Ascending aorta (tissue), 2 donors: Measurements from ENCODE around the gene CPNE1. TPM values are rescaled to one million over a fixed set of nuclear protein-coding genes. Genes with fewer than 3 reads are reported as not detected.
A peak's percentile ranks its signal among the peaks of the same experiment; 100 is the strongest.

Experiments used
- DNase-seq, 2 donors: peaks; one replicate each; pipeline ENCODE4 v3.0.0-alpha.2; 2019; ENCODE audit warnings: low spot score in 2 of 2
- H3K27ac ChIP-seq, 2 donors: fragments of 200-600 bp; sonication (generic); one replicate each; pipeline ENCODE4 v1.5.1; 2016 to 2017; ENCODE audit warnings: mild to moderate bottlenecking in 1 of 2
- H3K27me3 ChIP-seq: fragments of 200-600 bp; sonication (generic); one replicate; pipeline ENCODE4 v1.5.1; 2017
- H3K36me3 ChIP-seq, 2 donors: fragments of 200-600 bp; sonication (generic); one replicate each; pipeline ENCODE4 v1.5.1; 2016
- H3K4me1 ChIP-seq, 2 donors: fragments of 200-600 bp; sonication (generic); one replicate each; pipeline ENCODE4 v1.5.1; 2016 to 2017; ENCODE audit warnings: mild to moderate bottlenecking in 1 of 2
- H3K4me3 ChIP-seq, 2 donors: fragments of 200-600 bp; sonication (generic); one replicate each; pipeline ENCODE4 v1.5.1; 2016 to 2017; ENCODE audit warnings: mild to moderate bottlenecking in 1 of 2
- H3K9me3 ChIP-seq, 2 donors: fragments of 200-600 bp; sonication (generic); one replicate each; pipeline ENCODE4 v1.5.1; 2016
- intact Hi-C: fragments of 100-400 bp; cut with DNase I; formaldehyde crosslinking; loops from one replicate; pipeline ENCODE4 v1.15.1; 2023
- total RNA-seq: library from RNA; depleted of rRNA; stranded (reverse); fragments of >200 nt; gene quantifications from one replicate; pipeline ENCODE4 v1.1.0, GENCODE V29; 2016
- TF ChIP-seq, protein P1 (sequence below), 3 experiments: fragments of 200-600 bp in 2 of 3; fragments of 450-650 bp in 1 of 3; sonication (generic) in 2 of 3; IDR thresholded peaks; one replicate each; pipeline ENCODE4 v1.5.1; 2016 to 2019; ENCODE audit warnings: antibody characterized with exemption in 3 of 3, mild to moderate bottlenecking in 1 of 3, moderate library complexity in 1 of 3

The CPNE1 gene
- total RNA-seq, 1 donor from 2014 or later, result 208 TPM

DNA sequence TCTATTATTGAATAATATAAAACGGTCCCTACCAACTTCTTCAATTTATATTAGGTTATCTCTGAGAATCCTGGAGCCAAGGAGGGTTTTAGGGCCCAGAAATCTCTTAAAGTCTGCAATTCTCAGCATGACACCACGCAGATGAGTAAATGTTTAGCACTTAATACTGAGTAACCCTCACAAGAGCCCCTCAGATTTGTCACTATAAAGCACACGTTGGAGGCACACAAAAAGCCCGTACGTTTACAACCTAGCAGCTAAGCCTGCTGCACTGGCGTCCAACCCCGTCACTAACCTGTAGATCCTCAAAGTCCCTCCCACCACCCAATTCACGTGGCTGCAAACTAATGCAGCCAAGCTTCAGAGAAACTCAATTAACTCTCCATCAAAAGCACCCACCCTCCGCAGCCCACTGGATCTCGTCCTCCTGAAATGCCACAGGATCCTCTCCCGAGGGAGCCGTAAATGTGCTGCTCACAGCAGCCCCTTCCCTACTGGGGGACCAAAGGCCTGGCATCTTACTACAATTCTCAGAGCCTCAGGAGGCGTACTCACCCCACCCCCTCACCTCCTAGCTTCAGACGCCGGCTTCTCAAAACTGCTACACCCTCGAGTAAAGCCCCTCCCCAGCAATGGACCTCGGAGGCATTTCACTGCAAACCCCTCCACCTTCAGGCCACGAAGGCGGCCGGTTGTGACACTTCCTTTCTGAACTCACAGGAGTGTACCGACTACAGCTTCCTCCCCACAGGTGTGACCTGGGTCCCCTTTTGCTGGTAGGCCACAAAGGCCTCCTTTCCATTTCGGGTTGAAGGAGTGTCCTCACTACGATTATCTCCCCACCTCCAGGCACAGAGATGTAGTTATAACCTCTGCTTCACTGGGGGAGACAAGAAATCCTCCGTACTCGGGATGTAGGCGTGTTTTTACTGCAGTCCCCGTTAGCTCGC is 909 bp downstream of the CPNE1 start:
- DNase-seq, result peak; percentile 17 to 68
- Histone ChIP-seq H3K4me3 (peak overlapping the region; percentile 91 to 96), H3K9me3 (no peaks in the 10 kb centered on the region), H3K4me1 (peaks cover 2 to 25% of the 10 kb centered on the region in 2 donors), H3K27ac (peak overlapping the region; percentile 97 to 98), H3K36me3 (peaks cover 0 to 6% of the 10 kb centered on the region in 2 donors), H3K27me3 (no peaks in the 10 kb centered on the region)
- intact Hi-C loops, result loop anchor here (1.0 to 5.0 kb wide), 5 partner anchors 35 to 121 kb away; partner anchors contain the start of genes ERGIC3, NFS1, RBM39 and ROMO1
- TF ChIP-seq, protein P1, sequence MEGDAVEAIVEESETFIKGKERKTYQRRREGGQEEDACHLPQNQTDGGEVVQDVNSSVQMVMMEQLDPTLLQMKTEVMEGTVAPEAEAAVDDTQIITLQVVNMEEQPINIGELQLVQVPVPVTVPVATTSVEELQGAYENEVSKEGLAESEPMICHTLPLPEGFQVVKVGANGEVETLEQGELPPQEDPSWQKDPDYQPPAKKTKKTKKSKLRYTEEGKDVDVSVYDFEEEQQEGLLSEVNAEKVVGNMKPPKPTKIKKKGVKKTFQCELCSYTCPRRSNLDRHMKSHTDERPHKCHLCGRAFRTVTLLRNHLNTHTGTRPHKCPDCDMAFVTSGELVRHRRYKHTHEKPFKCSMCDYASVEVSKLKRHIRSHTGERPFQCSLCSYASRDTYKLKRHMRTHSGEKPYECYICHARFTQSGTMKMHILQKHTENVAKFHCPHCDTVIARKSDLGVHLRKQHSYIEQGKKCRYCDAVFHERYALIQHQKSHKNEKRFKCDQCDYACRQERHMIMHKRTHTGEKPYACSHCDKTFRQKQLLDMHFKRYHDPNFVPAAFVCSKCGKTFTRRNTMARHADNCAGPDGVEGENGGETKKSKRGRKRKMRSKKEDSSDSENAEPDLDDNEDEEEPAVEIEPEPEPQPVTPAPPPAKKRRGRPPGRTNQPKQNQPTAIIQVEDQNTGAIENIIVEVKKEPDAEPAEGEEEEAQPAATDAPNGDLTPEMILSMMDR (IDR thresholded peaks at IDR 0.05), result no peak

DNA sequence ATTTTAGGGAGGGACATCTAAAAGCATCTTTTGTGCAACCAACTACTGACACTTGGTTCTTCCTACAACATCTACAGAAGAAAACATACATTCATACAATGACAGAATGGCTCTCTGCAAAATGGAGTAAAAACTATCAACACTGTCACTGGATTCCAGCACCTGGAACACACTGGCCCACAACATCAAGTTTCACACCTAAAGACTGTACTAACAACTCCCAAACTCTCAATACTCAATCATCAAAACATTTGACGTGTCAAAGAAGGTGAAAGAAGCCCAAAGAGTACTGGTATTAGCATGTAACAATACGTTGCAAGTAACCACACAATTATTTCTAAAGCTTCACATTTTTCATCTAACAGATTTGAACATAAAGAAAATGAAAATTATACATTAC is 2.1 kb downstream of the CPNE1 start:
- intact Hi-C loops, result loop anchor here (5.0 kb wide), 1 partner anchor 60 kb away; no protein-coding TSS in a partner anchor
- H3K27ac ChIP-seq, result peak overlapping the region; percentile 20 to 97
- TF ChIP-seq, protein P1 (IDR thresholded peaks at IDR 0.05), result no peak
- H3K4me3 ChIP-seq, result peak overlapping the region; percentile 91 to 96
- no peaks in the 10 kb centered on the region for H3K36me3 ChIP-seq
- no peak for DNase-seq
- peaks cover 2 to 29% of the 10 kb centered on the region in 2 donors for H3K4me1 ChIP-seq
- H3K27me3 ChIP-seq, result no peaks in the 10 kb centered on the region
- H3K9me3 ChIP-seq, result no peaks in the 10 kb centered on the region

DNA sequence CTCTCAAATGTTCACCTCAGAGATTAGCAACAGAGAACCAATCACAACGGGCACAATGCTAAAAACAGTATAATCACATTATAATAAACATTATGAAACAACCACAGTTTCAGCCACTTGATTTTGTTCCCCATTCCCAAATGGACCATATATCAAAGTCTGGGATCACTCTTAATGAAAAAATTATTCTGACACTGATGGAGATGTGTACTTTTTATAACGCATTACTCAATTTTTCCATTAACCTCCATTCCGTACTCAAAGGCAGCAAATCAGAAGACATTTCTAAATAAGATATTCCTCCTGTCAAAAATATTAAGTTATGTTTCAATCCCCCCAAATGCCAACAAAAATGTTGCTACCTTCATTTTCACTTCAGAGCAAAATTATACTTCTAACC is 2.8 kb downstream of the CPNE1 start:
- Histone ChIP-seq H3K4me3 (peak overlapping the region; percentile 91 to 96), H3K4me1 (peaks cover 2 to 31% of the 10 kb centered on the region in 2 donors), H3K9me3 (no peaks in the 10 kb centered on the region), H3K36me3 (no peaks in the 10 kb centered on the region), H3K27ac (peak overlapping the region; percentile 20 to 97), H3K27me3 (no peaks in the 10 kb centered on the region)
- intact Hi-C loops, result loop anchor here (5.0 kb wide), 1 partner anchor 60 kb away; no protein-coding TSS in a partner anchor
- DNase-seq, result no peak
- TF ChIP-seq, protein P1 (IDR thresholded peaks at IDR 0.05), result no peak

DNA sequence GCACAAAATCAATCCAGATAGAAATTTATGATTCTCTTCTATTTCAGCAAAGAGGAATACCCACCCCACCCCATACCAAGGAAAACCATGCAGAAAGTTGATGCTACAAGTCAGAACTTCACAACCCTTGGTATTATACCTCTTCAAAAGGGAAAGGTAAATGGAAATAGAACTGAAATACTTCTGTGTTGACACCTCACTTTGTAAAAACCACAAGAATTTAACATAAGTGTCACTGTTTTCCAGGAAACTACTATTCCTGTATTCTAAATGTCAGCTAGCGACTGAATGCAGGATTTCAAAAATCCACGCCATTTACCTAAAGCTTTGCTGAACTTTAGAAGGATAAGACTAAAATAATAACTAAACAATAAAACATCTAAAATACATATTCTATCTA is 3.6 kb downstream of the CPNE1 start:
- TF ChIP-seq, protein P1 (IDR thresholded peaks at IDR 0.05), result no peak
- H3K9me3 ChIP-seq, result no peaks in the 10 kb centered on the region
- H3K27ac ChIP-seq, result peak overlapping the region in 1 of 2 donors; percentile 97
- intact Hi-C loops, result loop anchor here (5.0 kb wide), 1 partner anchor 59 kb away; no protein-coding TSS in a partner anchor
- DNase-seq, result no peak
- no peaks in the 10 kb centered on the region for H3K36me3 ChIP-seq
- no peaks in the 10 kb centered on the region for H3K27me3 ChIP-seq
- peak overlapping the region in 1 of 2 donors; percentile 91 for H3K4me3 ChIP-seq
- peaks cover 2 to 33% of the 10 kb centered on the region in 2 donors for H3K4me1 ChIP-seq

DNA sequence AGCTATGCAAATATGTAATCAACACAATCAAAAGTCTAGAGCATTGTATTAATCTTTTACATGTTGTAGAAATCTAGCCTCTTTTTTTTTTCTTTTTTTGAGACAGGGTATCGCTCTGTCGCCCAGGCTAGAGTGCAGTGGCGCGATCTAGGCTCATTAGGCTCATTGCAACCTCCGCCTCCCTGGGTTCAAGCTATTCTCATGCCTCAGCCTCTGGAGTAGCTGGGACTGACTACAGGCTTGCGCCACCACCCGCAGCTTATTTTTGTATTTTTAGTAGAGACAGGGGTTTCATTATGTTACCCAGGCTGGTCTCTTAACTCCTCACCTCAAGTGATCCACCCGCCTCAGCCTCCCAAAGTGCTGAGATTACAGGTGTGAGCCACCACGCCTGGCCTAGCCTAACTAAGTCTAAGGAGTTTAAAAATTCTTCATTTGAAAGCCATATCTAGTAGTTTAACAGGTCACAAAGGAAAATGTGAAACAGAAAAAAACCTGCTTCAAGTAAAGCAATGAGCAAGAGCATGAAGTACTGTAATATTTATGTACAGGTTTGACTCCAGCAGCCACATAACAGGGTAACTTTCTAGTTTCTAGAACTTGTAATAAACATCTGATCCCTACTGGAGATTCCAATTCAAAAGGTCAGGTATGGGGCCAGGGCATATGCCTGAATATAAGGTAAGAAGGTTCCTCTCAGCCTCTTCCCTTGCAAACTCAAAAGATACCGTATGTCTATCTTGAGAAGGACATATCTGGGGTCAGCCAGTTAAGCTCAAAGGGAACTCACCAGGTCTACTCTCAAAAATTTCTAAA is 4.4 kb downstream of the CPNE1 start:
- Histone ChIP-seq H3K27ac (no peak overlapping the region), H3K36me3 (no peaks in the 10 kb centered on the region), H3K27me3 (no peaks in the 10 kb centered on the region), H3K9me3 (no peaks in the 10 kb centered on the region), H3K4me3 (peak overlapping the region in 1 of 2 donors; percentile 91), H3K4me1 (peaks cover 2 to 33% of the 10 kb centered on the region in 2 donors)
- TF ChIP-seq, protein P1 (IDR thresholded peaks at IDR 0.05), result no peak
- no peak for DNase-seq
- intact Hi-C loops, result loop anchor here (5.0 kb wide), 1 partner anchor 58 kb away; no protein-coding TSS in a partner anchor
